H1 (cell line): Measurements from ENCODE around the gene TK2. TPM values are rescaled to one million over a fixed set of nuclear protein-coding genes. Genes with fewer than 3 reads are reported as not detected.

ENCODE experiments used
- CTCF ChIA-PET: fragments of 300-600 bp; sonication (Branson Sonifier 250); formaldehyde crosslinking; loops from one replicate; lab custom pipeline; 2021; ENCODE audit not compliant: partially characterized antibody; lab: Charles Lee
- POLR2A ChIA-PET: fragments of 300-600 bp; sonication (Branson Sonifier 250); formaldehyde crosslinking; loops from one replicate; lab custom pipeline; 2021; ENCODE audit warnings: inconsistent platforms; ENCODE audit not compliant: partially characterized antibody; lab: Charles Lee
- DNase-seq, 2 experiments: peaks; one replicate each; pipeline versions ENCODE4 v3.0.0 to v3.0.0-alpha.2; 2010 to 2022; ENCODE audit warnings: low spot score in 2 of 2, low read depth in 1 of 2, mixed read lengths in 1 of 2
- FAIRE-seq: peaks from 2 replicates; lab custom pipeline; 2011; peaks lifted over from hg19 to GRCh38; lab: Jason Lieb, UNC
- H2AFZ ChIP-seq: 2 replicates; pipeline ENCODE4 v1.8.1; 2012; ENCODE audit warnings: low read length, inconsistent platforms
- H2AK5ac ChIP-seq: 2 replicates; pipeline ENCODE4 v1.6.1; 2013; ENCODE audit warnings: low read depth, low read length
- H2BK120ac ChIP-seq: replicated peaks from 2 replicates; pipeline ENCODE3; 2013; ENCODE audit warnings: low read depth, low read length, inconsistent platforms
- H2BK12ac ChIP-seq: 2 replicates; pipeline ENCODE4 v1.6.1; 2013; ENCODE audit warnings: low read depth, low read length
- H2BK15ac ChIP-seq: 2 replicates; pipeline ENCODE4 v1.6.1; 2013; ENCODE audit warnings: low read length
- H2BK20ac ChIP-seq: 2 replicates; pipeline ENCODE4 v1.6.1; 2013; ENCODE audit warnings: low read length
- H2BK5ac ChIP-seq: 2 replicates; pipeline ENCODE4 v1.6.1; 2013; ENCODE audit warnings: low read depth, low read length
- H3K14ac ChIP-seq: 2 replicates; pipeline ENCODE4 v1.6.1; 2013; ENCODE audit warnings: inconsistent platforms; ENCODE audit not compliant: insufficient read length
- H3K18ac ChIP-seq: 2 replicates; pipeline ENCODE4 v1.6.1; 2013; ENCODE audit warnings: low read length; ENCODE audit errors: extremely low read depth
- H3K23ac ChIP-seq: 2 replicates; pipeline ENCODE4 v1.6.1; 2013; ENCODE audit warnings: inconsistent platforms; ENCODE audit not compliant: insufficient read length
- H3K23me2 ChIP-seq: 2 replicates; pipeline ENCODE4 v1.6.1; 2013; ENCODE audit warnings: low read depth, low read length
- H3K27ac ChIP-seq: 2 replicates; pipeline ENCODE4 v1.6.1; 2011; ENCODE audit warnings: low read depth, low read length, inconsistent platforms
- H3K27me3 ChIP-seq, 4 experiments: replicated peaks in 1 of 4; 1 replicate in 1 of 4; 2 replicates in 3 of 4; pipeline versions ENCODE4 v1.6.1 to v1.8.1; 2011 to 2013; ENCODE audit warnings: low read length in 3 of 4, mild to moderate bottlenecking in 3 of 4, inconsistent platforms in 2 of 4, mixed read lengths in 2 of 4, moderate library complexity in 1 of 4; ENCODE audit not compliant: control insufficient read depth in 3 of 4, insufficient read depth in 3 of 4; ENCODE audit errors: extremely low read depth in 1 of 4
- H3K36me3 ChIP-seq, 4 experiments: 2 replicates each; pipeline versions ENCODE4 v1.6.1 to v1.8.1; 2011 to 2013; ENCODE audit warnings: mild to moderate bottlenecking in 4 of 4, low read length in 3 of 4, moderate library complexity in 2 of 4, control low read depth in 1 of 4, inconsistent platforms in 1 of 4; ENCODE audit not compliant: insufficient read depth in 4 of 4, control insufficient read depth in 2 of 4
- H3K4ac ChIP-seq: replicated peaks from 2 replicates; pipeline ENCODE3; 2013; ENCODE audit warnings: low read length, low read depth, mixed read lengths, inconsistent platforms; ENCODE audit not compliant: insufficient read length
- H3K4me1 ChIP-seq, 4 experiments: replicated peaks in 1 of 4; 1 replicate in 1 of 4; 2 replicates in 3 of 4; pipeline versions ENCODE4 v1.6.1 to v1.8.1; 2011 to 2013; ENCODE audit warnings: low read length in 3 of 4, inconsistent platforms in 2 of 4, mixed read lengths in 1 of 4; ENCODE audit not compliant: insufficient read depth in 4 of 4, control insufficient read depth in 3 of 4
- H3K4me2 ChIP-seq, 2 experiments: 2 replicates each; pipeline versions ENCODE4 v1.6.1 to v1.8.1; 2011 to 2013; ENCODE audit warnings: low read depth in 2 of 2, low read length in 2 of 2, control low read depth in 1 of 2, inconsistent platforms in 1 of 2, mild to moderate bottlenecking in 1 of 2; ENCODE audit not compliant: insufficient read depth in 1 of 2
- H3K4me3 ChIP-seq, 4 experiments: fragments of 200-600, 300-600 bp in 1 of 4; sonication (generic), shearing (Covaris generic), sonication (Bioruptor Twin) in 1 of 4; 2 replicates each; pipeline versions ENCODE4 v1.5.1 to v1.8.1; 2011 to 2016; ENCODE audit warnings: low read length in 4 of 4, low read depth in 3 of 4, control low read depth in 2 of 4, inconsistent platforms in 2 of 4, mild to moderate bottlenecking in 2 of 4, mixed read lengths in 1 of 4, moderate library complexity in 1 of 4; ENCODE audit not compliant: insufficient read depth in 2 of 4; ENCODE audit errors: extremely low read depth in 1 of 4
- H3K56ac ChIP-seq: replicated peaks from 2 replicates; pipeline ENCODE3; 2013; ENCODE audit warnings: low read depth, mild to moderate bottlenecking, mixed read lengths, low read length, inconsistent platforms; ENCODE audit not compliant: insufficient read length
- H3K79me1 ChIP-seq: 2 replicates; pipeline ENCODE4 v1.6.1; 2013; ENCODE audit warnings: low read depth, low read length, control low read depth
- H3K79me2 ChIP-seq, 2 experiments: 2 replicates each; pipeline versions ENCODE4 v1.6.1 to v1.8.1; 2012 to 2013; ENCODE audit warnings: low read length in 2 of 2, mild to moderate bottlenecking in 2 of 2, inconsistent platforms in 1 of 2; ENCODE audit not compliant: insufficient read depth in 2 of 2, control insufficient read depth in 1 of 2
- H3K9ac ChIP-seq, 4 experiments: replicated peaks in 1 of 4; 1 replicate in 1 of 4; 2 replicates in 3 of 4; pipeline versions ENCODE4 v1.6.1 to v1.8.1; 2011 to 2013; ENCODE audit warnings: low read depth in 3 of 4, low read length in 3 of 4, control low read depth in 2 of 4, mild to moderate bottlenecking in 2 of 4, moderate library complexity in 2 of 4, inconsistent platforms in 1 of 4; ENCODE audit errors: extremely low read depth in 1 of 4
- H3K9me3 ChIP-seq, 2 experiments: 2 replicates each; pipeline versions ENCODE4 v1.6.1 to v1.8.1; 2012 to 2013; ENCODE audit warnings: mild to moderate bottlenecking in 2 of 2, moderate library complexity in 2 of 2, control low read depth in 1 of 2, inconsistent platforms in 1 of 2, low read depth in 1 of 2, low read length in 1 of 2, mixed read lengths in 1 of 2; ENCODE audit not compliant: insufficient read depth in 2 of 2
- H4K20me1 ChIP-seq, 2 experiments: replicated peaks in 1 of 2; 2 replicates each; pipeline versions ENCODE3 to v1.8.1; 2011 to 2013; ENCODE audit warnings: inconsistent platforms in 2 of 2, low read length in 2 of 2, mild to moderate bottlenecking in 1 of 2; ENCODE audit not compliant: insufficient read depth in 2 of 2, control insufficient read depth in 1 of 2
- H4K5ac ChIP-seq: 2 replicates; pipeline ENCODE4 v1.6.1; 2013; ENCODE audit warnings: low read length, low read depth, mixed read lengths, inconsistent platforms; ENCODE audit not compliant: insufficient read length
- H4K8ac ChIP-seq: 2 replicates; pipeline ENCODE4 v1.8.0; 2013; ENCODE audit warnings: mild to moderate bottlenecking, moderate library complexity, low read length, inconsistent platforms; ENCODE audit not compliant: insufficient read depth; ENCODE audit errors: extremely low read depth
- H4K91ac ChIP-seq: replicated peaks from 2 replicates; pipeline ENCODE3; 2013; ENCODE audit warnings: low read length, mixed read lengths, inconsistent platforms; ENCODE audit not compliant: insufficient read length
- ASH2L ChIP-seq: fragments of 200-600, 300-600 bp; sonication (generic); IDR thresholded peaks from one replicate; pipeline ENCODE4 v1.7.1; 2017; ENCODE audit warnings: low read length
- CEBPB ChIP-seq: IDR thresholded peaks from 2 replicates; pipeline ENCODE4 v1.6.1; 2012; ENCODE audit warnings: low read depth, low read length
- CREB1 ChIP-seq: IDR thresholded peaks from 2 replicates; pipeline ENCODE4 v1.6.1; 2012; ENCODE audit warnings: inconsistent platforms
- GABPA ChIP-seq: IDR thresholded peaks from 2 replicates; pipeline ENCODE4 v1.6.1; 2011; ENCODE audit warnings: mild to moderate bottlenecking, low read length, moderate library complexity, borderline replicate concordance; ENCODE audit not compliant: insufficient read depth
- GTF2F1 ChIP-seq: IDR thresholded peaks from 2 replicates; pipeline ENCODE4 v1.6.1; 2012; ENCODE audit warnings: low read depth, low read length, improper control_type of control experiment, borderline replicate concordance
- HDAC6 ChIP-seq: IDR thresholded peaks from one replicate; pipeline ENCODE4 v1.7.1; 2012; ENCODE audit warnings: low read depth, mild to moderate bottlenecking, inconsistent platforms, low read length, moderate library complexity
- JUND ChIP-seq: IDR thresholded peaks from 2 replicates; pipeline ENCODE4 v1.6.1; 2011; ENCODE audit warnings: mild to moderate bottlenecking, improper control_type of control experiment, low read length
- POLR2AphosphoS5 ChIP-seq: IDR thresholded peaks from 2 replicates; pipeline ENCODE4 v1.6.1; 2011; ENCODE audit warnings: low read depth, low read length
- TBP ChIP-seq: IDR thresholded peaks from 2 replicates; pipeline ENCODE4 v1.6.1; 2011; ENCODE audit warnings: low read depth, low read length, improper control_type of control experiment
- ZNF274 ChIP-seq: IDR thresholded peaks from 2 replicates; pipeline ENCODE4 v1.7.0; 2012; ENCODE audit warnings: low read length, borderline replicate concordance; ENCODE audit errors: extremely low read depth
- WGBS, 2 experiments: shearing (Covaris generic) in 1 of 2; methylation state at CpG; one replicate each; pipeline versions ENCODE4 v1.1.6 to v1.1.7; 2013 to 2015; ENCODE audit warnings: low lambda C conversion rate in 2 of 2, mixed read lengths in 2 of 2, inconsistent platforms in 1 of 2, low coverage in 1 of 2, missing lambda C conversion rate in 1 of 2; ENCODE audit not compliant: insufficient replicate concordance in 2 of 2, insufficient coverage in 1 of 2, insufficient read length in 1 of 2; ENCODE audit errors: extremely low coverage in 1 of 2, missing lambda C conversion rate in 1 of 2; 5-methylcytosine and 5-hydroxymethylcytosine counted together
- polyA plus RNA-seq, 7 experiments: library from polyadenylated mRNA; depleted of rRNA in 3 of 7; stranded (reverse) in 5 of 7; unstranded in 2 of 7; fragments of >200 nt in 5 of 7; fragments of 200-250 nt in 2 of 7; gene quantifications; 1 replicate in 5 of 7; 2 replicates in 1 of 7; 4 replicates in 1 of 7; pipeline versions ENCODE4 v1.2.1 to v1.2.3, GENCODE V29; 2011 to 2013; ENCODE audit warnings: missing spikeins in 2 of 7, mixed read lengths in 2 of 7
- total RNA-seq: library from RNA; stranded (reverse); fragmentation: NEBNext Ultra II Directional; extraction: Animal tissue kit (Norgen Biotek cat#: 25700); gene quantifications from 2 replicates; pipeline ENCODE4 v1.2.1, GENCODE V29; 2021
- TF ChIP-seq, protein P1 (sequence below), 3 experiments: IDR thresholded peaks; 1 replicate in 2 of 3; 2 replicates in 1 of 3; pipeline versions ENCODE4 v1.5.1 to v1.6.1; 2011; ENCODE audit warnings: low read length in 3 of 3, mild to moderate bottlenecking in 3 of 3, inconsistent platforms in 2 of 3, low read depth in 1 of 3, moderate library complexity in 1 of 3; ENCODE audit not compliant: insufficient read depth in 1 of 3; ENCODE audit errors: control extremely low read depth in 1 of 3

The TK2 gene
- total and polyA plus RNA-seq, 2 of the 8 experiments (the other 6 are each of a cell fraction or from before 2014, with no cell fraction given): 2.7 to 3.6 TPM

DNA sequence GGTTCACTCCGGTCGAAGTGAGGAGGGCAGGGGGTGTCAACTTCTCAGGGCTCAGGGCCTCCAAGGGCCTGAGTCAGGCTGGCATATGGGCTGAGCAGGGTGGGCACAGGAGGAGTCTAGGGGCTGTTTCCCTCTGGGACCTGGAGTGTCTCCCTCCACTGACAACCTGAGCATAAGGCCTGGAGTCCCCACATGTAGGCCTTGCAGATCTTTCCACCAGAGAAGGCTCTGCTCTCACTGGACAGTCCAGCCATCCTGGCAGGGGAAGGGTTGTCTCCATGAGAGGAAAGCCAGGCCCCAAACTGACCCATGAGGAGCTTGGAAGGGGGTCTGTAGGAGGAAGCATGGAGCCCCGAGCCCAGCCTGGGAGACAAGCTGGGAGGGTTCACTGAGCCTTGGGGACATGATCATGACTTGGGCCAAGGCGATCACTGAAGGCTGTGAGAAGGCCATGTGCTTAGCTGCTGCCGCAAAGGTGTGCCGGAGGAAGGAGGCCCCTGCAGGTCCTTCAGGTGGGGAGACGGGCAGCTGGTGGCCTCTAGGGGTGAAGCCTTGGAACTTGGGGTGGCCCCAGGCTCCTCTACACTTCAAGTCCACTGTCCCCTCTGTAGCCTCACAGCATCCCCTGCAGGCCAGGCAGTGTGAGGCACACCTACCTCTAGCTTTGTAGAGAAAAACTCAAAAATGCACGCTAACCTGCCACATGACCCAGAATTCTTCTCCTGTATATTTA, 39.2 kb upstream of the TK2 start:
- no peak for FAIRE-seq
- 0 out of 2 replicates have a peak, but pooled peaks have one; percentile 16 for TF ChIP-seq JUND
- TF ChIP-seq ZNF274: no peak
- TF ChIP-seq, protein P1, sequence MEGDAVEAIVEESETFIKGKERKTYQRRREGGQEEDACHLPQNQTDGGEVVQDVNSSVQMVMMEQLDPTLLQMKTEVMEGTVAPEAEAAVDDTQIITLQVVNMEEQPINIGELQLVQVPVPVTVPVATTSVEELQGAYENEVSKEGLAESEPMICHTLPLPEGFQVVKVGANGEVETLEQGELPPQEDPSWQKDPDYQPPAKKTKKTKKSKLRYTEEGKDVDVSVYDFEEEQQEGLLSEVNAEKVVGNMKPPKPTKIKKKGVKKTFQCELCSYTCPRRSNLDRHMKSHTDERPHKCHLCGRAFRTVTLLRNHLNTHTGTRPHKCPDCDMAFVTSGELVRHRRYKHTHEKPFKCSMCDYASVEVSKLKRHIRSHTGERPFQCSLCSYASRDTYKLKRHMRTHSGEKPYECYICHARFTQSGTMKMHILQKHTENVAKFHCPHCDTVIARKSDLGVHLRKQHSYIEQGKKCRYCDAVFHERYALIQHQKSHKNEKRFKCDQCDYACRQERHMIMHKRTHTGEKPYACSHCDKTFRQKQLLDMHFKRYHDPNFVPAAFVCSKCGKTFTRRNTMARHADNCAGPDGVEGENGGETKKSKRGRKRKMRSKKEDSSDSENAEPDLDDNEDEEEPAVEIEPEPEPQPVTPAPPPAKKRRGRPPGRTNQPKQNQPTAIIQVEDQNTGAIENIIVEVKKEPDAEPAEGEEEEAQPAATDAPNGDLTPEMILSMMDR (IDR thresholded peaks at IDR 0.05; ENCODE audit: control extremely low read depth in 1 of 3, insufficient read depth in 1 of 3, low read depth in 1 of 3, low read length in 3 of 3): peak; percentile 89 to 99 (median 94)
- TF ChIP-seq GTF2F1: no peak
- no peak for TF ChIP-seq POLR2AphosphoS5
- TF ChIP-seq ASH2L: no peak
- no peak for TF ChIP-seq GABPA
- no peak for TF ChIP-seq CREB1
- TF ChIP-seq CEBPB: no peak
- TF ChIP-seq HDAC6: no peak
- no peak for TF ChIP-seq TBP

More for the DNA sequence above, 39.2 kb upstream of the TK2 start:
- no peak overlapping the region for H4K8ac ChIP-seq
- no peak overlapping the region for H3K56ac ChIP-seq
- H3K27ac ChIP-seq: no peak overlapping the region
- CTCF ChIA-PET: interaction anchor here (0.6 to 2.5 kb wide), 42 partner anchors 9 to 197 kb away, joined by 3 to 30 read pairs (median 4); partner anchors contain the start of gene CMTM2
- POLR2A ChIA-PET: interaction anchor here (1.1 kb wide), 1 partner anchor 15 kb away, joined by 6 read pairs; no protein-coding TSS in a partner anchor
- H2AK5ac ChIP-seq: no peak overlapping the region
- peak overlapping the region; percentile 42 for H4K91ac ChIP-seq
- peak overlapping the region; percentile 75; the same call in 1 of the 2 replicates for H2BK12ac ChIP-seq
- H3K36me3 ChIP-seq: no peaks in the 10 kb centered on the region
- no peak overlapping the region for H3K23ac ChIP-seq
- H4K20me1 ChIP-seq: no peaks in the 10 kb centered on the region
- no peak overlapping the region for H2BK5ac ChIP-seq
- no peak overlapping the region for H3K9ac ChIP-seq
- H3K9me3 ChIP-seq: no peaks in the 10 kb centered on the region
- no peak overlapping the region for H3K4me2 ChIP-seq
- H3K79me2 ChIP-seq: no peaks in the 10 kb centered on the region
- H3K79me1 ChIP-seq: no peaks in the 10 kb centered on the region
- H3K4me3 ChIP-seq: no peak overlapping the region
- H4K5ac ChIP-seq: no peak overlapping the region
- H3K4ac ChIP-seq: peak overlapping the region; percentile 44
- no peak overlapping the region for H2AFZ ChIP-seq
- no peaks in the 10 kb centered on the region for H3K4me1 ChIP-seq
- no peak overlapping the region for H2BK20ac ChIP-seq
- peak in 1 of 2 experiments; percentile 73 for DNase-seq
- H2BK120ac ChIP-seq: no peak overlapping the region
- no peaks in the 10 kb centered on the region for H3K27me3 ChIP-seq
- H3K18ac ChIP-seq: no peak overlapping the region
- H3K14ac ChIP-seq: no peak overlapping the region
- 87% methylated on average over 8 of the region's 8 CpGs; no CpG with 5 or more reads in 1 of the 2 experiments for WGBS, 2 experiments
- H3K23me2 ChIP-seq: no peaks in the 10 kb centered on the region
- H2BK15ac ChIP-seq: no peak overlapping the region; the same call in 1 of the 2 replicates
